ENCODE measurements around the gene GRM4. TPM values are rescaled to one million over a fixed set of nuclear protein-coding genes. Genes with fewer than 3 reads are reported as not detected.

The GRM4 gene
- total RNA-seq, 2 donors from 2014 or later: 4.4 TPM; not detected in 1

DNA sequence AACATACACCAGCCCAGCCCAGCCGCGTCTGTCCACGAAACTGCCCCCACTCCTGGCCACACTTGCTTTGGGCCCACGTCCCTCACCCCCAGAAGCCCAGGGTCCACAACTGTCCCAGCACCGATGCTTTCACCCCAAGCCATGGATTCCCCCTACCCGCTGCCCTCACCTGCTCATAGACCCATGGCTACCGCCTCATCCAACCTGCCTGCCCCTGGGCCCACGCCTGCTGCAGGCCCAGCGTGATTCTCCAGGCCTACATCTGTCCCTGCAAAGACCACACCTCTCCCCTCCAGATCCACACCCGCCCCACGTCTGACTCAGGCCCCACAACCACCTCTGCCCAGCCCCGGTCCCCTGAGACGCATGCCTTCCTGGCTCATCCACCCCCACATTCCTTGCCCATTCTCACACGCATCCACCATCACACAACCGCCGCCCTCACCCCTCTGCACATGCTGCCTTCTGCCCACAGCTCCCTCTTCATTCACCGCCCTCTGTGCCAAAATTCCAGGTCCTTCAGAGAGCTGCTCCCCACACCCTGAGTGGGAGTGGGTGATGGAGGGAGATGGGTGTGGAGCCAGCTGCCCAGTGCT, 86.7 kb downstream of the GRM4 start:
- DNase-seq (ENCODE audit: low spot score): no peak
- 91% methylated on average over 17 of the region's 17 CpGs for WGBS
- H3K4me1 ChIP-seq (replicated peaks): no peaks in the 10 kb centered on the region
- intact Hi-C loops (cut with DNase I): loop anchor here (5.0 kb wide), 1 partner anchor 93 kb away; no protein-coding TSS in a partner anchor
- no peaks in the 10 kb centered on the region for H3K27me3 ChIP-seq (replicated peaks; ENCODE audit: insufficient read depth)
- no peaks in the 10 kb centered on the region for H3K9me3 ChIP-seq
- H3K36me3 ChIP-seq: no peaks in the 10 kb centered on the region
- TF ChIP-seq POLR2A (IDR thresholded peaks at IDR 0.05): no peak
- TF ChIP-seq CTCF (IDR thresholded peaks at IDR 0.05): no peak
- no peak overlapping the region for H3K4me3 ChIP-seq
- no peak overlapping the region for H3K27ac ChIP-seq

- Histone ChIP-seq H3K36me3 (no peaks in the 10 kb centered on the region), H3K27ac (no peak overlapping the region), H3K4me3 (no peak overlapping the region), H3K4me1 (replicated peaks) (no peaks in the 10 kb centered on the region), H3K27me3 (replicated peaks; ENCODE audit: insufficient read depth) (no peaks in the 10 kb centered on the region), H3K9me3 (no peaks in the 10 kb centered on the region)
- 89% methylated on average over 6 of the region's 6 CpGs for WGBS
- DNase-seq (ENCODE audit: low spot score): no peak
- intact Hi-C loops (cut with DNase I): loop anchor here (5.0 kb wide), 1 partner anchor 95 kb away; no protein-coding TSS in a partner anchor
- TF ChIP-seq CTCF (IDR thresholded peaks at IDR 0.05) (no peak), POLR2AphosphoS5 (IDR thresholded peaks at IDR 0.05) (no peak), POLR2A (IDR thresholded peaks at IDR 0.05) (no peak)
Observed at GRCh38 chr6:34057790-34058189, 88.1 kb downstream of the GRM4 start.

- DNase-seq (ENCODE audit: low spot score): no peak
- Histone ChIP-seq H3K27ac (no peak overlapping the region), H3K36me3 (no peaks in the 10 kb centered on the region), H3K27me3 (replicated peaks; ENCODE audit: insufficient read depth) (no peaks in the 10 kb centered on the region), H3K4me1 (replicated peaks) (no peaks in the 10 kb centered on the region), H3K4me3 (no peak overlapping the region), H3K9me3 (no peaks in the 10 kb centered on the region)
- WGBS: 91% methylated on average over 15 of the region's 16 CpGs
- intact Hi-C loops (cut with DNase I): loop anchor here (5.0 kb wide), 1 partner anchor 95 kb away; no protein-coding TSS in a partner anchor
- no peak for TF ChIP-seq POLR2A (IDR thresholded peaks at IDR 0.05)
- TF ChIP-seq CTCF (IDR thresholded peaks at IDR 0.05): no peak
- no peak for TF ChIP-seq POLR2AphosphoS5 (IDR thresholded peaks at IDR 0.05)
Observed at GRCh38 chr6:34057191-34057590, 88.7 kb downstream of the GRM4 start.

- Histone ChIP-seq H3K9me3 (no peaks in the 10 kb centered on the region), H3K36me3 (no peaks in the 10 kb centered on the region), H3K4me1 (replicated peaks) (no peaks in the 10 kb centered on the region), H3K27me3 (replicated peaks; ENCODE audit: insufficient read depth) (no peaks in the 10 kb centered on the region), H3K4me3 (no peak overlapping the region), H3K27ac (no peak overlapping the region)
- intact Hi-C loops (cut with DNase I): loop anchor here (5.0 kb wide), 1 partner anchor 96 kb away; no protein-coding TSS in a partner anchor
- TF ChIP-seq CTCF (IDR thresholded peaks at IDR 0.05) (no peak), POLR2AphosphoS5 (IDR thresholded peaks at IDR 0.05) (no peak), POLR2A (IDR thresholded peaks at IDR 0.05) (no peak)
- peak; percentile 7 for DNase-seq (ENCODE audit: low spot score)
- WGBS: 30% methylated on average over 30 of the region's 36 CpGs
Observed at GRCh38 chr6:34056305-34057108, 89.4 kb downstream of the GRM4 start.
